ENCODE results near the gene LPP. TPM values are rescaled to one million over a fixed set of nuclear protein-coding genes. Genes with fewer than 3 reads are reported as not detected.
A peak's percentile ranks its signal among the peaks of the same experiment; 100 is the strongest.

The LPP gene
- total RNA-seq, 1 experiment from 2014 or later, result 148 TPM

DNA sequence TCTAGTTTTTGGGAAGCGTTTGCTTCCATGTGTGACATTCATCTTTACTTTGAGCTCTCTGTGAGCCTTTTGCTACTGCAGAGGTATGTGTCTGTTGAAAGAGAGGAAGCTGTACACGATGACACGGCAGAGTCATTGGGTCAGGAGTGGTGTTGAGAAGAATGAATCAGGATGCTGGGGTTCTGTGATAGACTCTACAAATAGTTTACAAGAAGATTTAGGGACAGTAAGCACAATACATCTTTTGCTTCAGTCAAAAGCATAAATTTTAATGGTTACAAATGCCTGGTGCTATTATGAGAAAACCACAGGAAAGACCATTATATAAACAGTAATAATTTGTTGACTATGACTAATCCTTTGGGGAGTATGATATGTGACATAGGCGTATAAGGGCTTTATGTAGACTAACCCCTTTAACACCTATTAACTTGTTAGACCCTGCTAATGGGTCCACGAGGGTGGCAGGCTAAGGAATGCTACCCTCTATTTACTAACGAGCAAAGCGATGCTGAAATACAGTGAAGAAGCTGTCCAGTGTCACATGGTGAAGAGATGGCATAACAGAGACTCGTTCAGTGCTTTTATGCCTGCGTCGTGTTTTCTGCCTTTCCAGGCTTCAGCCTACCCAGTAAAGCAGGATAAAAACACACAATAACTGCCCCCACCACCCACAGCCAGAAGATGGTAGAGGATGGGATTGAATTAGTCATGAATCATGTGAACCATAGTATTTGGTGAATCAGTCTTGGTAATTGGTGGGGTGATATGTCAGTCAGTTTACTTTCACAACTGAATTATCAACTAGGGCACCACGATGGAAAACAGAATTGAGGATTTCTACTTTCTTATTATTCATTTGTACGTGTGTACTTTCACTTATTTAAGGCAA is 118.8 kb downstream of the LPP start:
- CTCF ChIA-PET, result no interaction called here

GRCh38 chr3:188274249-188274915 is 120.4 kb downstream of the LPP start:
- DNase-seq, result no peak
- intact Hi-C loops (cut with micrococcal nuclease; ENCODE audit: unreplicated experiment), result loop anchor here (10.0 kb wide), 2 partner anchors 300 to 360 kb away; no protein-coding TSS in a partner anchor
- Histone ChIP-seq H3F3A (ENCODE audit: insufficient read depth, low read depth) (peaks cover 6% of the 10 kb centered on the region; the same call in 1 of the 2 replicates), H3K9me2 (ENCODE audit: insufficient read depth) (no peaks in the 10 kb centered on the region), H3K9me3 (ENCODE audit: insufficient read depth, low read depth) (no peaks in the 10 kb centered on the region), H2AFZ (no peak overlapping the region), H3K4me2 (no peak overlapping the region), H3K4me3 (no peak overlapping the region), H4K20me1 (ENCODE audit: insufficient read depth) (no peaks in the 10 kb centered on the region), H3K79me2 (ENCODE audit: low read depth) (peaks cover 11% of the 10 kb centered on the region; the same call in 1 of the 2 replicates), H3K4me1 (replicated peaks; ENCODE audit: insufficient read depth) (peaks cover 26% of the 10 kb centered on the region), H3K27me3 (ENCODE audit: insufficient read depth, low read depth) (no peaks in the 10 kb centered on the region), H3K36me3 (ENCODE audit: low read depth) (no peaks in the 10 kb centered on the region), H3K27ac (no peak overlapping the region)
- CTCF ChIA-PET, result interaction anchor here (0.6 kb wide), 1 partner anchor 73 kb away, joined by 6 read pairs; no protein-coding TSS in a partner anchor
- no peak for TF ChIP-seq EZH2 (IDR thresholded peaks at IDR 0.05; ENCODE audit: low read depth)
- TF ChIP-seq, protein P1, sequence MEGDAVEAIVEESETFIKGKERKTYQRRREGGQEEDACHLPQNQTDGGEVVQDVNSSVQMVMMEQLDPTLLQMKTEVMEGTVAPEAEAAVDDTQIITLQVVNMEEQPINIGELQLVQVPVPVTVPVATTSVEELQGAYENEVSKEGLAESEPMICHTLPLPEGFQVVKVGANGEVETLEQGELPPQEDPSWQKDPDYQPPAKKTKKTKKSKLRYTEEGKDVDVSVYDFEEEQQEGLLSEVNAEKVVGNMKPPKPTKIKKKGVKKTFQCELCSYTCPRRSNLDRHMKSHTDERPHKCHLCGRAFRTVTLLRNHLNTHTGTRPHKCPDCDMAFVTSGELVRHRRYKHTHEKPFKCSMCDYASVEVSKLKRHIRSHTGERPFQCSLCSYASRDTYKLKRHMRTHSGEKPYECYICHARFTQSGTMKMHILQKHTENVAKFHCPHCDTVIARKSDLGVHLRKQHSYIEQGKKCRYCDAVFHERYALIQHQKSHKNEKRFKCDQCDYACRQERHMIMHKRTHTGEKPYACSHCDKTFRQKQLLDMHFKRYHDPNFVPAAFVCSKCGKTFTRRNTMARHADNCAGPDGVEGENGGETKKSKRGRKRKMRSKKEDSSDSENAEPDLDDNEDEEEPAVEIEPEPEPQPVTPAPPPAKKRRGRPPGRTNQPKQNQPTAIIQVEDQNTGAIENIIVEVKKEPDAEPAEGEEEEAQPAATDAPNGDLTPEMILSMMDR (conservative IDR thresholded peaks at IDR 0.05), result no peak
- POLR2A ChIA-PET (ENCODE audit: unreplicated experiment), result interaction anchor here (0.6 kb wide), 1 partner anchor 406 kb away, joined by 5 read pairs; no protein-coding TSS in a partner anchor
- no TSS peak for BruUV-seq (replicated peaks)

More for the DNA sequence above, 118.8 kb downstream of the LPP start:
- Histone ChIP-seq H3F3A (ENCODE audit: insufficient read depth, low read depth) (peaks cover 6% of the 10 kb centered on the region; the same call in 1 of the 2 replicates), H3K36me3 (ENCODE audit: low read depth) (no peaks in the 10 kb centered on the region), H3K27ac (no peak overlapping the region), H2AFZ (no peak overlapping the region), H3K9me2 (ENCODE audit: insufficient read depth) (no peaks in the 10 kb centered on the region), H3K79me2 (ENCODE audit: low read depth) (peaks cover 11% of the 10 kb centered on the region; the same call in 1 of the 2 replicates), H3K9me3 (ENCODE audit: insufficient read depth, low read depth) (no peaks in the 10 kb centered on the region), H3K4me3 (no peak overlapping the region), H3K27me3 (ENCODE audit: insufficient read depth, low read depth) (no peaks in the 10 kb centered on the region), H3K4me2 (peak overlapping the region; percentile 14; the same call in 1 of the 2 replicates), H3K4me1 (replicated peaks; ENCODE audit: insufficient read depth) (peaks cover 26% of the 10 kb centered on the region), H4K20me1 (ENCODE audit: insufficient read depth) (no peaks in the 10 kb centered on the region)
- no peak for TF ChIP-seq EZH2 (IDR thresholded peaks at IDR 0.05; ENCODE audit: low read depth)
- TF ChIP-seq, protein P1 (conservative IDR thresholded peaks at IDR 0.05), result no peak
- intact Hi-C loops (cut with micrococcal nuclease; ENCODE audit: unreplicated experiment), result loop anchor here (10.0 kb wide), 2 partner anchors 298 to 358 kb away; no protein-coding TSS in a partner anchor
- peak in 1 of 2 experiments; percentile 59 for DNase-seq
- POLR2A ChIA-PET (ENCODE audit: unreplicated experiment), result interaction anchor here (0.6 kb wide), 1 partner anchor 22 kb away, joined by 3 read pairs; no protein-coding TSS in a partner anchor
- BruUV-seq (replicated peaks), result no TSS peak

DNA sequence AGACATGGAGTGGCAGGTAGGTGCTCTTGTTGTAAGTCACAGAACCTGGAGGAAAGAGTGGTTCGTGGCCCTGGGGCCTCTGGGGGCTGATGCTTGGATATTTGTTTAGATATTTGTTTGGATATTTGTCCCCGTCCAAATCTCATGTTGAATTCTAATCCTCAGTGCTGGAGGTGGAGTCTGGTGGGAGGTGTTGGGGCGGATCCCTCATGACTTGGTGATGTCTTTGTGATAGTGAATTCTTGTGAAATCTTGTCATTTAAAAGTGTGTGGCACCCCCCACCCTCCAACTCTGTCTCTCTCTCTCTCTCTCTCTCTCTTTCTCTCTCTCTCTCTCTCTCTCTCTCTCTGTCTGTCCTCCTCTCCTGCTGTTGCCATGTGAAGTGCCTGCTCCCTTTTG is 122.4 kb downstream of the LPP start:
- no peak for DNase-seq
- intact Hi-C loops (cut with micrococcal nuclease; ENCODE audit: unreplicated experiment), result loop anchor here (10.0 kb wide), 2 partner anchors 302 to 362 kb away; no protein-coding TSS in a partner anchor
- H3K9me3 ChIP-seq (ENCODE audit: insufficient read depth, low read depth), result no peaks in the 10 kb centered on the region
- H3K9me2 ChIP-seq (ENCODE audit: insufficient read depth), result no peaks in the 10 kb centered on the region
- ChIA-PET CTCF (interaction anchor here (0.6 to 0.7 kb wide), 2 partner anchors 13 to 121 kb away, joined by 8 to 9 read pairs; no protein-coding TSS in a partner anchor), POLR2A (ENCODE audit: unreplicated experiment) (interaction anchor here (0.8 kb wide), 1 partner anchor 112 kb away, joined by 3 read pairs; no protein-coding TSS in a partner anchor)
- no peak overlapping the region for H3K27ac ChIP-seq
- H3K27me3 ChIP-seq (ENCODE audit: insufficient read depth, low read depth), result no peaks in the 10 kb centered on the region
- no peaks in the 10 kb centered on the region for H3F3A ChIP-seq (ENCODE audit: insufficient read depth, low read depth)
- H3K4me2 ChIP-seq, result no peak overlapping the region
- no peaks in the 10 kb centered on the region for H3K36me3 ChIP-seq (ENCODE audit: low read depth)
- H3K79me2 ChIP-seq (ENCODE audit: low read depth), result peaks cover 15% of the 10 kb centered on the region
- H3K4me3 ChIP-seq, result no peak overlapping the region
- H3K4me1 ChIP-seq (replicated peaks; ENCODE audit: insufficient read depth), result peaks cover 24% of the 10 kb centered on the region
- TF ChIP-seq EZH2 (IDR thresholded peaks at IDR 0.05; ENCODE audit: low read depth), result no peak
- TF ChIP-seq, protein P1 (conservative IDR thresholded peaks at IDR 0.05), result no peak
- no peaks in the 10 kb centered on the region for H4K20me1 ChIP-seq (ENCODE audit: insufficient read depth)
- BruUV-seq (replicated peaks), result no TSS peak
- H2AFZ ChIP-seq, result no peak overlapping the region

Measured in PC-9 (cell line).